ENCODE measurements around the gene NHSL2. TPM values are rescaled to one million over a fixed set of nuclear protein-coding genes. Genes with fewer than 3 reads are reported as not detected.
A peak's percentile ranks its signal among the peaks of the same experiment; 100 is the strongest.

NHSL2 gene
- total RNA-seq, 1 donor from 2014 or later: 4.0 TPM

DNA sequence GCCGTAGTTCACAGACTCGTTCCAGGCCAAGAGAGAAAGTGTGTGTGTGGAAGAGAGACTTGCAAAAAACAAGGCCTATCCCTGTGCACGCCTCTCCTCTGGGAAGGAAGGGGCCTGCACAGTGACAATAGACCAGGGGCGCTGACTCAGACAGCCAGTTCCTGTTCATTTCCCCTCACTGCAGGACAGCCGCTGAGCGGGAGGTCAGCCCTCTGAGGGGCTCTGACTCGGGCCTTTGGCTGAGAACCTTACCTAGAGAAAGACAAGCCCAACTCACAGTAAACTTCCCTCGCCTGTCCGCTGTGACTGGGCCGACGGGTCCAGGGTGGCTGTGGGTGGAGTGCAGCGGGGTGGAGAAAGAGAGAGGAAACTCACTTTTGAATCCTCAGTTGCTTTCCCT is 169.0 kb downstream of the NHSL2 start:
- Mint-ChIP-seq H3K4me1 (peaks cover 60% of the 10 kb centered on the region), H3K36me3 (no peaks in the 10 kb centered on the region), H3K27ac (peak overlapping the region; percentile 89), H3K9me3 (peaks cover 17% of the 10 kb centered on the region), H3K27me3 (ENCODE audit: insufficient read depth, low read depth) (peaks cover 13% of the 10 kb centered on the region), H3K4me3 (peak overlapping the region; percentile 63)
- H2AFZ ChIP-seq (replicated peaks): no peak overlapping the region
- no peak for TF ChIP-seq EZH2phosphoT487 (IDR thresholded peaks at IDR 0.05)
- no peak for TF ChIP-seq EZH2 (IDR thresholded peaks at IDR 0.05)
- TF ChIP-seq, protein P1, sequence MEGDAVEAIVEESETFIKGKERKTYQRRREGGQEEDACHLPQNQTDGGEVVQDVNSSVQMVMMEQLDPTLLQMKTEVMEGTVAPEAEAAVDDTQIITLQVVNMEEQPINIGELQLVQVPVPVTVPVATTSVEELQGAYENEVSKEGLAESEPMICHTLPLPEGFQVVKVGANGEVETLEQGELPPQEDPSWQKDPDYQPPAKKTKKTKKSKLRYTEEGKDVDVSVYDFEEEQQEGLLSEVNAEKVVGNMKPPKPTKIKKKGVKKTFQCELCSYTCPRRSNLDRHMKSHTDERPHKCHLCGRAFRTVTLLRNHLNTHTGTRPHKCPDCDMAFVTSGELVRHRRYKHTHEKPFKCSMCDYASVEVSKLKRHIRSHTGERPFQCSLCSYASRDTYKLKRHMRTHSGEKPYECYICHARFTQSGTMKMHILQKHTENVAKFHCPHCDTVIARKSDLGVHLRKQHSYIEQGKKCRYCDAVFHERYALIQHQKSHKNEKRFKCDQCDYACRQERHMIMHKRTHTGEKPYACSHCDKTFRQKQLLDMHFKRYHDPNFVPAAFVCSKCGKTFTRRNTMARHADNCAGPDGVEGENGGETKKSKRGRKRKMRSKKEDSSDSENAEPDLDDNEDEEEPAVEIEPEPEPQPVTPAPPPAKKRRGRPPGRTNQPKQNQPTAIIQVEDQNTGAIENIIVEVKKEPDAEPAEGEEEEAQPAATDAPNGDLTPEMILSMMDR (IDR thresholded peaks at IDR 0.05): no peak
- H3F3A ChIP-seq (ENCODE audit: low read depth): no peaks in the 10 kb centered on the region
- peaks cover 5% of the 10 kb centered on the region for H3K9me3 ChIP-seq (ENCODE audit: low read depth)
- no peak overlapping the region for H3K27ac ChIP-seq
- peaks cover 7% of the 10 kb centered on the region for H3K4me1 ChIP-seq
- H3K4me3 ChIP-seq: no peak overlapping the region
- H3K79me2 ChIP-seq (ENCODE audit: low read depth): no peaks in the 10 kb centered on the region
- no peaks in the 10 kb centered on the region for H3K36me3 ChIP-seq
- no peaks in the 10 kb centered on the region for H3K27me3 ChIP-seq
- H4K20me1 ChIP-seq (ENCODE audit: low read depth): peaks cover 3% of the 10 kb centered on the region
- H3K4me2 ChIP-seq: no peak overlapping the region
- no peak overlapping the region for H3K9ac ChIP-seq
- DNase-seq (ENCODE audit: low spot score): peak; percentile 13

DNA sequence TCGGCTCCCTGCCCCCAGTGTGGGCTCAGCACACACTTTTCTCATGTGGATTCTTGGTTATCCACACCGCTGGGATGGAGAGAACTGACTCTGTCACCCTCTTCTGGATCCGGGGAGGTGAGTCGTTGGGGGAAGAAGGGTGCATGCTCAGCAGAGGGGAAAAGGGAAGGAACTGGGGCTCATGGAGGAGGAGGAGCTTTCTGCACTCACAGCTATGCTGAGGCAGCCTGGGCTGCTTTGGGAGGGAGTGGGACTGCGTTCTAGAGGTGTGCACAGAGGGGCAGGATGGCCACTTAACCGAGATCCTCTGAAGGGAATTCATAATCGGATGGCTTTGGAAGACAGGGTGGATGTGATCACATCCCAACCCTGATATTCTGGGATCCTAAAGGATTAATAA is 169.5 kb downstream of the NHSL2 start:
- Mint-ChIP-seq H3K27ac (peak overlapping the region; percentile 72), H3K27me3 (ENCODE audit: insufficient read depth, low read depth) (peaks cover 13% of the 10 kb centered on the region), H3K36me3 (no peaks in the 10 kb centered on the region), H3K9me3 (peaks cover 17% of the 10 kb centered on the region), H3K4me1 (peaks cover 60% of the 10 kb centered on the region), H3K4me3 (no peak overlapping the region)
- H3K79me2 ChIP-seq (ENCODE audit: low read depth): no peaks in the 10 kb centered on the region
- no peak for TF ChIP-seq EZH2 (IDR thresholded peaks at IDR 0.05)
- TF ChIP-seq, protein P1 (IDR thresholded peaks at IDR 0.05): no peak
- TF ChIP-seq EZH2phosphoT487 (IDR thresholded peaks at IDR 0.05): no peak
- H3K4me1 ChIP-seq: peaks cover 7% of the 10 kb centered on the region
- H4K20me1 ChIP-seq (ENCODE audit: low read depth): peaks cover 3% of the 10 kb centered on the region
- H3K9ac ChIP-seq: no peak overlapping the region
- no peaks in the 10 kb centered on the region for H3K27me3 ChIP-seq
- H3K4me3 ChIP-seq: no peak overlapping the region
- peaks cover 5% of the 10 kb centered on the region for H3K9me3 ChIP-seq (ENCODE audit: low read depth)
- H3F3A ChIP-seq (ENCODE audit: low read depth): no peaks in the 10 kb centered on the region
- no peak for DNase-seq (ENCODE audit: low spot score)
- H3K4me2 ChIP-seq: no peak overlapping the region
- H3K36me3 ChIP-seq: no peaks in the 10 kb centered on the region
- no peak overlapping the region for H3K27ac ChIP-seq
- H2AFZ ChIP-seq (replicated peaks): no peak overlapping the region

DNA sequence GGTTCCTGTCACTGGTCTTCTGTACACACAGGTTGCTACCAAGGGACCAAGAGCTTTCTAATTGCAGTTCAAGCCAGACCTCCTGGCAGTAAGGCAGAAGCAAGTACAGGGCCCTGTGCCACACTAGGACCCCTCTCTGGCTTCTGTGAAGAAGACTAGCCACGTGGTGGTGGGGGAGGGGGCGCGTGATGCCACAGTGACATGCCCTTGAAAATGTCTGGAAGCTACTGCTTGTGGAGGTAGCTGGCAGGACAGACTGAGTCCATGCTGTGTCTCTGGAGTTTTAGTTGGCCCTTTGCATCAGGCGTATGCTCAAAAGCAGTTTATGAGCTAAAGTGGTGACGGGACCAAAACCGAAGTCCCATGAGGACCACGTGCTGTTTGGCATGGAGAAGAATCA is 170.2 kb downstream of the NHSL2 start:
- DNase-seq (ENCODE audit: low spot score): no peak
- H3K27me3 ChIP-seq: no peaks in the 10 kb centered on the region
- H4K20me1 ChIP-seq (ENCODE audit: low read depth): peaks cover 3% of the 10 kb centered on the region
- peaks cover 7% of the 10 kb centered on the region for H3K4me1 ChIP-seq
- peaks cover 5% of the 10 kb centered on the region for H3K9me3 ChIP-seq (ENCODE audit: low read depth)
- no peak overlapping the region for H3K4me2 ChIP-seq
- H3K9me3 Mint-ChIP-seq: peaks cover 15% of the 10 kb centered on the region
- no peak overlapping the region for H2AFZ ChIP-seq (replicated peaks)
- H3K4me1 Mint-ChIP-seq: peaks cover 61% of the 10 kb centered on the region
- H3K4me3 Mint-ChIP-seq: no peak overlapping the region
- H3F3A ChIP-seq (ENCODE audit: low read depth): no peaks in the 10 kb centered on the region
- peaks cover 9% of the 10 kb centered on the region for H3K27me3 Mint-ChIP-seq (ENCODE audit: insufficient read depth, low read depth)
- no peak overlapping the region for H3K9ac ChIP-seq
- TF ChIP-seq, protein P1 (IDR thresholded peaks at IDR 0.05): no peak
- no peak for TF ChIP-seq EZH2 (IDR thresholded peaks at IDR 0.05)
- no peak for TF ChIP-seq EZH2phosphoT487 (IDR thresholded peaks at IDR 0.05)
- H3K27ac Mint-ChIP-seq: peak overlapping the region; percentile 84
- H3K36me3 ChIP-seq: no peaks in the 10 kb centered on the region
- H3K27ac ChIP-seq: no peak overlapping the region
- H3K79me2 ChIP-seq (ENCODE audit: low read depth): no peaks in the 10 kb centered on the region
- H3K36me3 Mint-ChIP-seq: no peaks in the 10 kb centered on the region
- no peak overlapping the region for H3K4me3 ChIP-seq
